Muscle of leg (tissue), 11 donors: Measurements from ENCODE around the gene OR8J3. TPM values are rescaled to one million over a fixed set of nuclear protein-coding genes. Genes with fewer than 3 reads are reported as not detected.

Experiments used
- DNase-seq: peaks from one replicate; pipeline ENCODE4 v3.0.0; 2013
- H3K27ac ChIP-seq: one replicate; pipeline ENCODE4 v1.5.1; 2013; ENCODE audit warnings: mild to moderate bottlenecking, low read length, control low read depth
- H3K27me3 ChIP-seq: one replicate; pipeline ENCODE4 v1.6.1; 2013; ENCODE audit warnings: low read length; ENCODE audit not compliant: control insufficient read depth, insufficient read depth
- H3K36me3 ChIP-seq: one replicate; pipeline ENCODE4 v1.6.1; 2013; ENCODE audit warnings: low read length; ENCODE audit not compliant: control insufficient read depth, insufficient read depth
- H3K4me1 ChIP-seq: one replicate; pipeline ENCODE4 v1.6.1; 2013; ENCODE audit warnings: low read length; ENCODE audit not compliant: control insufficient read depth, insufficient read depth
- H3K4me3 ChIP-seq: one replicate; pipeline ENCODE4 v1.5.1; 2013; ENCODE audit warnings: low read length, control low read depth
- H3K9me3 ChIP-seq: replicated peaks from 2 replicates; pipeline ENCODE4 v1.6.1; 2013; ENCODE audit warnings: low read depth, low read length; ENCODE audit not compliant: control insufficient read depth
- WGBS: methylation state at CpG from one replicate; pipeline ENCODE4 v1.1.5; 2013; ENCODE audit warnings: missing lambda C conversion rate; ENCODE audit not compliant: insufficient coverage; 5-methylcytosine and 5-hydroxymethylcytosine counted together
- polyA plus RNA-seq, 8 donors: library from polyadenylated mRNA; unstranded; fragments of 120-200 nt; gene quantifications; one replicate each; pipeline versions ENCODE4 v1.2.1 to v1.2.3, GENCODE V29; 2013; ENCODE audit warnings: inconsistent platforms in 1 of 8, low replicate concordance in 1 of 8; ENCODE audit not compliant: insufficient read length in 8 of 8, insufficient read depth in 1 of 8
- total RNA-seq: library from RNA; stranded (reverse); fragments of 120-200 nt; gene quantifications from one replicate; pipeline ENCODE4 v1.2.4, GENCODE V29; 2013

The OR8J3 gene
- total and polyA plus RNA-seq, 9 donors: not detected

DNA sequence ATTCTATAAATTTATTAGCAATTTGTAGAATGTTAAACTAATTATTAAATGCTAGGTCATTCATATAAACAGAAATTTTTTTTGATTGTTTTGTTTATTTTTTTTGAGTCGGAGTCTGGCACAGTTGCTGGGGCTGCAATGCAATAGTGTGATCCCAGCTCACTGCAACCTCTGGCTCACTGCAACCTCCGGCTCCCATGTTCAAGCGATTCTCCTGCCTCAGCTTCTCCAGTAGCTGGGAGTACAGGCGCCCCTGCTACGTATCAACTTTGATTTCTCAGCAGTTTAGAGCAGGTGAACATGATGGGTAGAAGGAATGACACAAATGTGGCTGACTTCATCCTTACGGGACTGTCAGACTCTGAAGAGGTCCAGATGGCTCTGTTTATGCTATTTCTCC is 17.9 kb downstream of the OR8J3 start, which contains the start of gene OR8H3:
Gene OR8H3, plus strand, starts transcription at position 301 of the 400 bp plus-strand sequence. Its CDS starts 0 bp downstream, at position 301.
- Histone ChIP-seq H3K27me3 (no peaks in the 10 kb centered on the region), H3K27ac (no peak within 1 kb of the TSS), H3K36me3 (no peaks in the 10 kb centered on the region), H3K4me3 (no peak within 1 kb of the TSS), H3K9me3 (no peaks in the 10 kb centered on the region), H3K4me1 (no peaks in the 10 kb centered on the region)
- DNase-seq: no peak
- WGBS: 82% methylated on average over 2 of the region's 6 CpGs

- Histone ChIP-seq H3K27ac (no peak within 1 kb of the TSS), H3K9me3 (peaks cover 3% of the 10 kb centered on the region)
These were observed 36.7 kb downstream of the OR8J3 start, which contains the start of gene OR8H2 for GRCh38 chr11:56103210-56103737. TSS of gene OR8H2 (plus strand) at chr11:56103687. CDS start at chr11:56105043, 1,356 bp downstream.

DNA sequence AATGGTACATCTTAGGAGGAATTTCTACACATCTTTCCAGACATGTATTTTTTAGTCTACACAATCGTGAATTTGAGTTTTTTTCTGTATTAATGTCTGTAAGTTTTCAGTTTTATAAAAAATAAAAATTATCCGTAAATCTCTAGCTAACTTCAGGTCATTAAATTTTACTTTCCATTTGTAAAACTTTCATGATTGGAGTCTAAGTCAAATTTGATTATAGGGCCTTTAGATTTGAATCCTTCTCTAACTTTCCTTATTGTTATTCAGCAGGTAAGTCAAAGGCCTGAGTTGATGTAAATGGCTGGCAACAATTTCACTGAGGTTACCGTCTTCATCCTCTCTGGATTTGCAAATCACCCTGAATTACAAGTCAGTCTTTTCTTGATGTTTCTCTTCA is 47.0 kb downstream of the OR8J3 start, which contains the start of gene OR8I2:
Gene OR8I2, plus strand, starts transcription at position 301 of the 400 bp plus-strand sequence. Its CDS starts 0 bp downstream, at position 301.
- Histone ChIP-seq H3K27ac (no peak within 1 kb of the TSS), H3K4me3 (no peak within 1 kb of the TSS), H3K4me1 (no peaks in the 10 kb centered on the region), H3K36me3 (no peaks in the 10 kb centered on the region), H3K27me3 (no peaks in the 10 kb centered on the region), H3K9me3 (no peaks in the 10 kb centered on the region)
- no CpG with 5 or more reads among the region's 3 CpGs for WGBS
- no peak for DNase-seq

More at GRCh38 chr11:56103210-56103737, 36.7 kb downstream of the OR8J3 start, which contains the start of gene OR8H2:
- no peak within 1 kb of the TSS for H3K4me3 ChIP-seq
- no peaks in the 10 kb centered on the region for H3K4me1 ChIP-seq
- no peaks in the 10 kb centered on the region for H3K27me3 ChIP-seq
- no peaks in the 10 kb centered on the region for H3K36me3 ChIP-seq
- no peak for DNase-seq

GRCh38 chr11:56089697-56090096 is 50.3 kb downstream of the OR8J3 start:
- no peak overlapping the region for H3K4me3 ChIP-seq
- no CpG with 5 or more reads among the region's 3 CpGs for WGBS
- no peak overlapping the region for H3K27ac ChIP-seq
- no peaks in the 10 kb centered on the region for H3K4me1 ChIP-seq
- no peaks in the 10 kb centered on the region for H3K36me3 ChIP-seq
- no peaks in the 10 kb centered on the region for H3K9me3 ChIP-seq
- DNase-seq: no peak
- H3K27me3 ChIP-seq: no peaks in the 10 kb centered on the region

Other genes starting within 250 kb of the OR8J3 start
- gene OR5W2, start 225.6 kb downstream of the OR8J3 start, total RNA-seq: not detected
- gene OR5W2, start 225.6 kb downstream of the OR8J3 start, polyA plus RNA-seq: not detected
- gene OR5I1, start 203.8 kb downstream of the OR8J3 start, total RNA-seq: not detected
- not detected for gene OR5I1, start 203.8 kb downstream of the OR8J3 start, polyA plus RNA-seq
- not detected for gene OR10AG1, start 170.3 kb downstream of the OR8J3 start, total RNA-seq
- not detected for gene OR10AG1, start 170.3 kb downstream of the OR8J3 start, polyA plus RNA-seq
- gene OR5F1, start 145.6 kb downstream of the OR8J3 start, total RNA-seq: not detected
- gene OR5F1, start 145.6 kb downstream of the OR8J3 start, polyA plus RNA-seq: not detected
- not detected for gene OR5AS1, start 112.5 kb downstream of the OR8J3 start, total RNA-seq
- under 1 TPM in 5 of 8 donors, not detected in 3; 0.03 to 0.14 (median 0.03) TPM for gene OR5AS1, start 112.5 kb downstream of the OR8J3 start, polyA plus RNA-seq
- gene OR8I2, start 46.9 kb downstream of the OR8J3 start, total RNA-seq: not detected
- gene OR8I2, start 46.9 kb downstream of the OR8J3 start, polyA plus RNA-seq: not detected
- not detected for gene OR8H2, start 36.5 kb downstream of the OR8J3 start, total RNA-seq
- under 1 TPM in 3 of 8 donors, not detected in 5; 0.04 to 0.13 (median 0.05) TPM for gene OR8H2, start 36.5 kb downstream of the OR8J3 start, polyA plus RNA-seq
- gene OR8H3, start 17.8 kb downstream of the OR8J3 start, total RNA-seq: not detected
- gene OR8H3, start 17.8 kb downstream of the OR8J3 start, polyA plus RNA-seq: not detected
- not detected for gene OR8K5, start 20.1 kb upstream of the OR8J3 start, total RNA-seq
- not detected for gene OR8K5, start 20.1 kb upstream of the OR8J3 start, polyA plus RNA-seq
- gene OR5J2, start 36.4 kb upstream of the OR8J3 start, total RNA-seq: not detected
- not detected for gene OR5J2, start 36.4 kb upstream of the OR8J3 start, polyA plus RNA-seq
- not detected for gene OR5T2, start 94.1 kb upstream of the OR8J3 start, total RNA-seq
- gene OR5T2, start 94.1 kb upstream of the OR8J3 start, polyA plus RNA-seq: not detected
- gene OR5T3, start 112.1 kb upstream of the OR8J3 start, total RNA-seq: not detected
- not detected for gene OR5T3, start 112.1 kb upstream of the OR8J3 start, polyA plus RNA-seq
- gene OR5T1, start 134.0 kb upstream of the OR8J3 start, total RNA-seq: not detected
- not detected for gene OR5T1, start 134.0 kb upstream of the OR8J3 start, polyA plus RNA-seq
- gene OR8H1, start 152.1 kb upstream of the OR8J3 start, total RNA-seq: not detected
- gene OR8H1, start 152.1 kb upstream of the OR8J3 start, polyA plus RNA-seq: under 1 TPM in 1 of 8 donors, not detected in 7; 0.12 TPM
- not detected for gene OR8K3, start 174.9 kb upstream of the OR8J3 start, total RNA-seq
- gene OR8K3, start 174.9 kb upstream of the OR8J3 start, polyA plus RNA-seq: not detected
- gene OR8K1, start 205.8 kb upstream of the OR8J3 start, total RNA-seq: not detected
- not detected for gene OR8K1, start 205.8 kb upstream of the OR8J3 start, polyA plus RNA-seq
- not detected for gene OR8J1, start 214.1 kb upstream of the OR8J3 start, total RNA-seq
- not detected for gene OR8J1, start 214.1 kb upstream of the OR8J3 start, polyA plus RNA-seq
- gene OR8U1, start 235.4 kb upstream of the OR8J3 start, total RNA-seq: not detected
- not detected for gene OR8U1, start 235.4 kb upstream of the OR8J3 start, polyA plus RNA-seq